ENCODE measurements around the gene ARPC1B. TPM values are rescaled to one million over a fixed set of nuclear protein-coding genes. Genes with fewer than 3 reads are reported as not detected.

The ARPC1B gene
- polyA plus RNA-seq, 1 of the 3 experiments (the other 2 are of a cell fraction), result 836 TPM

GRCh38 chr7:99398891-99399445 is 24.4 kb downstream of the ARPC1B start:
- Histone ChIP-seq H3K4me3 (ENCODE audit: low read depth in 2 of 2, low read length in 1 of 2) (no peak overlapping the region), H3K4me2 (no peak overlapping the region), H3F3A (replicated peaks; ENCODE audit: insufficient read depth) (peaks cover 61% of the 10 kb centered on the region), H3K9me3 (no peaks in the 10 kb centered on the region), H3K9ac (no peak overlapping the region), H3K36me3 (replicated peaks in 1 of 2; ENCODE audit: control insufficient read depth in 1 of 2, insufficient read depth in 2 of 2, low read length in 1 of 2) (peaks cover 55 to 74% of the 10 kb centered on the region in 2 experiments), H3K79me2 (ENCODE audit: insufficient read depth) (peaks cover 28% of the 10 kb centered on the region), H3K9me2 (no peaks in the 10 kb centered on the region), H3K4me1 (ENCODE audit: control insufficient read depth in 1 of 2, insufficient read depth in 2 of 2, low read depth in 1 of 2, low read length in 1 of 2) (peaks cover 0 to 5% of the 10 kb centered on the region in 2 experiments; a peak in 1 of 4 replicates), H3K27ac (ENCODE audit: low read depth in 2 of 2, low read length in 1 of 2) (peak overlapping the region in 1 of 2 experiments; percentile 21; a peak in 1 of 4 replicates), H2AFZ (ENCODE audit: low read depth) (no peak overlapping the region), H3K27me3 (ENCODE audit: insufficient read depth) (no peaks in the 10 kb centered on the region), H4K20me1 (ENCODE audit: insufficient read depth) (peaks cover 61% of the 10 kb centered on the region)
- DNase-seq, result no peak
- CTCF ChIA-PET, result interaction anchor here (2.8 to 3.2 kb wide), 2 partner anchors 9 to 16 kb away, joined by 10 to 16 read pairs; partner anchors contain the start of genes BUD31 and PDAP1
- WGBS (ENCODE audit: low lambda C conversion rate), result 86% methylated on average over 5 of the region's 5 CpGs
- no peak for TF ChIP-seq MEF2A (IDR thresholded peaks at IDR 0.05; ENCODE audit: borderline replicate concordance, low read depth)
- no peak for TF ChIP-seq TAF1 (IDR thresholded peaks at IDR 0.05; ENCODE audit: borderline replicate concordance, low read depth, low read length)
- TF ChIP-seq EP300 (IDR thresholded peaks at IDR 0.05; ENCODE audit: borderline replicate concordance in 1 of 2, low read depth in 1 of 2, low read length in 1 of 2), result no peak
- TF ChIP-seq RFX5 (IDR thresholded peaks at IDR 0.05; ENCODE audit: low read length), result no peak
- no peak for TF ChIP-seq FOSL2 (IDR thresholded peaks at IDR 0.05; ENCODE audit: borderline replicate concordance, low read depth)
- no peak for TF ChIP-seq MAX (IDR thresholded peaks at IDR 0.05; ENCODE audit: low read depth)
- TF ChIP-seq NFIC (IDR thresholded peaks at IDR 0.05; ENCODE audit: borderline replicate concordance), result no peak
- TF ChIP-seq POLR2AphosphoS5 (IDR thresholded peaks at IDR 0.05; ENCODE audit: low read depth, low read length), result 0 out of 2 replicates have a peak, but pooled peaks have one; percentile 14
- no peak for TF ChIP-seq PBX3 (IDR thresholded peaks at IDR 0.05)
- TF ChIP-seq USF1 (IDR thresholded peaks at IDR 0.05; ENCODE audit: borderline replicate concordance, low read depth), result no peak
- TF ChIP-seq CTCF (IDR thresholded peaks at IDR 0.05), result no peak
- TF ChIP-seq TCF12 (IDR thresholded peaks at IDR 0.05), result no peak
- no peak for TF ChIP-seq TEAD4 (IDR thresholded peaks at IDR 0.05; ENCODE audit: borderline replicate concordance, insufficient read depth)
- TF ChIP-seq CHD2 (IDR thresholded peaks at IDR 0.05; ENCODE audit: low read length, partially characterized antibody), result no peak
- TF ChIP-seq ELF1 (IDR thresholded peaks at IDR 0.05), result peak; percentile 15; the same call in 1 of the 2 replicates
- POLR2A ChIA-PET, result interaction anchor here (10.2 kb wide), 1 partner anchor 8 kb away, joined by 102 read pairs; the partner anchor contains the start of genes BUD31 and PDAP1

Measured in SK-N-SH (cell line).